Endothelial cell of umbilical vein (primary cell): ENCODE measurements around the gene UBR7. TPM values are rescaled to one million over a fixed set of nuclear protein-coding genes. Genes with fewer than 3 reads are reported as not detected.
"Not testable (repeated sequence)": the region's sequence is repeated elsewhere in the genome, so short reads cannot be mapped to it uniquely, and the experiment has no call there.

Source experiments
- BruUV-seq: library from RNA; stranded (reverse); fragments of 400-500 nt; replicated peaks from 2 replicates; lab custom pipeline; 2021; lab: Mats Ljungman, UMichigan
- CTCF ChIA-PET: fragments of 300-600, 350-600 bp; sonication (Branson Sonifier 250); formaldehyde crosslinking; loops from one replicate; lab custom pipeline; 2021; ENCODE audit warnings: antibody characterized with exemption, inconsistent platforms; lab: Charles Lee
- POLR2A ChIA-PET: fragments of 300-600, 350-600 bp; sonication (Branson Sonifier 250); formaldehyde crosslinking; loops from one replicate; lab custom pipeline; 2021; ENCODE audit warnings: antibody characterized with exemption, inconsistent platforms; lab: Charles Lee
- DNase-seq: peaks from one replicate; pipeline ENCODE4 v3.0.0-alpha.2; 2011; ENCODE audit warnings: low read depth, low spot score
- FAIRE-seq: peaks from 2 replicates; lab custom pipeline; 2011; peaks lifted over from hg19 to GRCh38; lab: Jason Lieb, UNC
- H2AFZ ChIP-seq: 2 replicates; pipeline ENCODE4 v1.6.0; 2012; ENCODE audit warnings: low read depth, low read length, control low read depth, inconsistent platforms
- H3K27ac ChIP-seq: 2 replicates; pipeline ENCODE4 v1.5.1; 2011; ENCODE audit warnings: low read depth, mild to moderate bottlenecking, control low read depth, low read length, moderate library complexity; ENCODE audit not compliant: insufficient read depth
- H3K27me3 ChIP-seq, 2 experiments: 2 replicates each; pipeline versions ENCODE4 v1.6.0 to v1.6.1; 2011; ENCODE audit warnings: low read length in 2 of 2, mixed read lengths in 1 of 2; ENCODE audit not compliant: control insufficient read depth in 2 of 2, insufficient read depth in 2 of 2
- H3K36me3 ChIP-seq, 2 experiments: 2 replicates in 1 of 2; 3 replicates in 1 of 2; pipeline ENCODE4 v1.5.1; 2011; ENCODE audit warnings: low read length in 2 of 2, mild to moderate bottlenecking in 1 of 2, moderate library complexity in 1 of 2; ENCODE audit not compliant: control insufficient read depth in 2 of 2, insufficient read depth in 2 of 2; ENCODE audit errors: extremely low read depth in 1 of 2
- H3K4me1 ChIP-seq: 3 replicates; pipeline ENCODE4 v1.5.1; 2011; ENCODE audit warnings: mild to moderate bottlenecking, low read length; ENCODE audit not compliant: control insufficient read depth, insufficient read depth; ENCODE audit errors: extremely low read depth
- H3K4me2 ChIP-seq: 2 replicates; pipeline ENCODE4 v1.6.1; 2011; ENCODE audit warnings: low read length, control low read depth, mixed read lengths; ENCODE audit not compliant: insufficient read depth
- H3K4me3 ChIP-seq, 3 experiments: fragments of 200-600 bp in 1 of 3; sonication (generic), shearing (Covaris generic) in 1 of 3; replicated peaks in 1 of 3; 2 replicates each; pipeline ENCODE4 v1.5.1; 2011 to 2016; ENCODE audit warnings: control low read depth in 3 of 3, low read length in 3 of 3, mild to moderate bottlenecking in 2 of 3, inconsistent platforms in 1 of 3, low read depth in 1 of 3, moderate library complexity in 1 of 3; ENCODE audit not compliant: insufficient read depth in 1 of 3
- H3K79me2 ChIP-seq: 2 replicates; pipeline ENCODE4 v1.6.0; 2012; ENCODE audit warnings: low read length, inconsistent platforms; ENCODE audit not compliant: control insufficient read depth, insufficient read depth
- H3K9ac ChIP-seq: replicated peaks from 2 replicates; pipeline ENCODE3; 2011; ENCODE audit warnings: low read length, control low read depth; ENCODE audit not compliant: insufficient read depth; ENCODE audit errors: extremely low read depth
- H3K9me1 ChIP-seq: replicated peaks from 3 replicates; pipeline ENCODE4 v1.6.0; 2011; ENCODE audit warnings: mild to moderate bottlenecking, low read length; ENCODE audit not compliant: control insufficient read depth, insufficient read depth; ENCODE audit errors: extremely low read depth
- H3K9me3 ChIP-seq: replicated peaks from 2 replicates; pipeline ENCODE4 v1.5.1; 2012; ENCODE audit warnings: low read length, inconsistent platforms; ENCODE audit not compliant: control insufficient read depth, insufficient read depth
- H4K20me1 ChIP-seq: replicated peaks from 2 replicates; pipeline ENCODE3; 2011; ENCODE audit warnings: mild to moderate bottlenecking, low read length; ENCODE audit not compliant: control insufficient read depth, insufficient read depth; ENCODE audit errors: extremely low read depth
- CTCF ChIP-seq, 2 donors: IDR thresholded peaks; 1 replicate in 1 of 2; 2 replicates in 1 of 2; pipeline ENCODE4 v1.5.1; 2011; ENCODE audit warnings: low read length in 2 of 2, mild to moderate bottlenecking in 2 of 2, moderate library complexity in 2 of 2, control low read depth in 1 of 2, inconsistent platforms in 1 of 2, low read depth in 1 of 2; ENCODE audit not compliant: insufficient read depth in 1 of 2; ENCODE audit errors: extremely low read depth in 1 of 2
- JUN ChIP-seq: IDR thresholded peaks from 2 replicates; pipeline ENCODE4 v1.6.1; 2011; ENCODE audit warnings: borderline replicate concordance, low read depth; ENCODE audit not compliant: insufficient read length, insufficient read depth
- dilution Hi-C: fragments of 300-500 bp; cut with MboI; formaldehyde crosslinking; loops from one replicate; pipeline ENCODE4 v1.15.0; 2019; ENCODE audit warnings: low sequenced_read_pairs; ENCODE audit not compliant: extremely low pct_ligation_motif_present
- intact Hi-C: fragments of 100-400 bp; cut with micrococcal nuclease; formaldehyde crosslinking; loops from one replicate; pipeline ENCODE4 v1.10.0; 2022
- polyA plus RNA-seq, 4 experiments: library from polyadenylated mRNA; depleted of rRNA in 3 of 4; stranded (reverse) in 3 of 4; unstranded in 1 of 4; fragments of >200 nt; gene quantifications; 2 replicates each; pipeline versions ENCODE4 v1.2.1 to v1.2.3, GENCODE V29; 2011 to 2012; ENCODE audit warnings: missing spikeins in 1 of 4
- total RNA-seq: library from RNA; stranded (reverse); gene quantifications from 2 replicates; pipeline ENCODE4 v1.2.3, GENCODE V29; 2021

Gene UBR7
- total and polyA plus RNA-seq, 2 donors (not counting 3 experiments of a cell fraction or from before 2014, with no cell fraction given) = 16.8 to 24.1 TPM

GRCh38 chr14:93159625-93160352 is 47.3 kb upstream of the UBR7 start:
- H3K4me1 ChIP-seq, H3K9me3 ChIP-seq, FAIRE-seq, H3K4me2 ChIP-seq, H3K9ac ChIP-seq, BruUV-seq, H3K27ac ChIP-seq, H3K27me3 ChIP-seq, intact Hi-C loops, H3K36me3 ChIP-seq, H4K20me1 ChIP-seq, POLR2A ChIA-PET, dilution Hi-C loops, DNase-seq, H3K79me2 ChIP-seq, H2AFZ ChIP-seq, H3K4me3 ChIP-seq, H3K9me1 ChIP-seq: not testable (repeated sequence)
- CTCF ChIA-PET = interaction anchor here (0.7 to 1.7 kb wide), 11 partner anchors 10 to 208 kb away, joined by 3 to 11 read pairs (median 4); partner anchors contain the start of genes LYSET and MOAP1

GRCh38 chr14:93160353-93160801 is 46.7 kb upstream of the UBR7 start:
- FAIRE-seq (no peak), DNase-seq (no peak)
- ChIA-PET CTCF (interaction anchor here (0.7 to 1.7 kb wide), 12 partner anchors 9 to 208 kb away, joined by 3 to 11 read pairs (median 4); partner anchors contain the start of genes LYSET and MOAP1), POLR2A (no interaction called here)
- TF ChIP-seq CTCF (IDR thresholded peaks at IDR 0.05; ENCODE audit: extremely low read depth in 1 of 2, insufficient read depth in 1 of 2, low read depth in 1 of 2, low read length in 2 of 2) = peak; percentile 13 to 28
- TF ChIP-seq JUN = no peak
- H3K36me3 ChIP-seq = no peaks in the 10 kb centered on the region
- no peak overlapping the region for H3K4me2 ChIP-seq
- intact Hi-C loops (no loop called here), dilution Hi-C loops (no loop called here)
- H4K20me1 ChIP-seq = no peaks in the 10 kb centered on the region
- H3K9me3 ChIP-seq = no peaks in the 10 kb centered on the region
- no peak overlapping the region for H3K9ac ChIP-seq
- H3K4me1 ChIP-seq = no peaks in the 10 kb centered on the region
- H3K79me2 ChIP-seq = no peaks in the 10 kb centered on the region
- H3K4me3 ChIP-seq = no peak overlapping the region
- no TSS peak for BruUV-seq
- no peaks in the 10 kb centered on the region for H3K9me1 ChIP-seq
- H3K27ac ChIP-seq = no peak overlapping the region
- H2AFZ ChIP-seq = no peak overlapping the region
- H3K27me3 ChIP-seq = no peaks in the 10 kb centered on the region
